Muscle layer of colon (tissue), 2 donors: ENCODE results near the gene OR51I1.

Experiments used
- H3K27ac ChIP-seq: one replicate; pipeline ENCODE4 v1.7.0; 2013; ENCODE audit warnings: low read depth, mild to moderate bottlenecking, low read length, moderate library complexity
- H3K27me3 ChIP-seq, 2 donors: one replicate each; pipeline ENCODE4 v1.7.0; 2013; ENCODE audit warnings: low read length in 2 of 2, mild to moderate bottlenecking in 2 of 2; ENCODE audit not compliant: insufficient read depth in 2 of 2, control insufficient read depth in 1 of 2
- H3K36me3 ChIP-seq: one replicate; pipeline ENCODE4 v1.7.0; 2013; ENCODE audit warnings: mild to moderate bottlenecking, low read length; ENCODE audit not compliant: insufficient read depth
- H3K4me1 ChIP-seq: one replicate; pipeline ENCODE4 v1.7.0; 2013; ENCODE audit warnings: mild to moderate bottlenecking, low read length; ENCODE audit not compliant: insufficient read depth
- H3K4me3 ChIP-seq, 2 donors: one replicate each; pipeline ENCODE4 v1.7.0; 2013; ENCODE audit warnings: low read length in 2 of 2, low read depth in 1 of 2, mild to moderate bottlenecking in 1 of 2, moderate library complexity in 1 of 2
- H3K9ac ChIP-seq: one replicate; pipeline ENCODE4 v1.7.0; 2013; ENCODE audit warnings: low read length
- H3K9me3 ChIP-seq: one replicate; pipeline ENCODE4 v1.7.0; 2013; ENCODE audit warnings: mild to moderate bottlenecking, low read length
- donor health status: abdominal sarcoma.
- donor health status: Adenocarcinoma of cecum.

OR51I1 gene

DNA sequence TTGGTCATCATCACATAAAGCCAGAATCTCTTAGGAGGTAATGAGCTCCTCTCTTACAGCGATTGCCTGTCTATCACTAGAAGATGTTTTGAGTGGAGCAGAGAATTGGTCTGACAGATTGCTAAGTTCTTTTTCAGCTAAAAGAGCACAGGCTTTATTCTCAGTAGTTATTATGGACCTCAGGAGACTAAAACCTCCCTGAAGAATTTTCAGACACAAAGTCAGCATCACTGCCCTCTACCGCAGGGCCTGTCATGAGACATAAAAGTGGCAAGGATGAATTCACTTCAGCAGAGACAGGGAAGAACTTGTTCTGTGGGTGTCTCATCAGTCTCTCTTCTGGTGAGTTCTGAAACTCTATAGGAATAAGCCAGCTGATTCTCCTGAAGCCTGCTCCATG, 7.7 kb upstream of the OR51I1 start, which contains the start of gene OR51I2:
Gene OR51I2, plus strand, starts transcription at position 301 of the 400 bp plus-strand sequence. CDS start 4,166 bp downstream, outside the sequence.
- Histone ChIP-seq H3K36me3 (no peaks in the 10 kb centered on the region), H3K4me1 (no peaks in the 10 kb centered on the region), H3K4me3 (no peak within 1 kb of the TSS), H3K27ac (no peak within 1 kb of the TSS), H3K9me3 (no peaks in the 10 kb centered on the region), H3K27me3 (no peaks in the 10 kb centered on the region), H3K9ac (no peak within 1 kb of the TSS)

DNA sequence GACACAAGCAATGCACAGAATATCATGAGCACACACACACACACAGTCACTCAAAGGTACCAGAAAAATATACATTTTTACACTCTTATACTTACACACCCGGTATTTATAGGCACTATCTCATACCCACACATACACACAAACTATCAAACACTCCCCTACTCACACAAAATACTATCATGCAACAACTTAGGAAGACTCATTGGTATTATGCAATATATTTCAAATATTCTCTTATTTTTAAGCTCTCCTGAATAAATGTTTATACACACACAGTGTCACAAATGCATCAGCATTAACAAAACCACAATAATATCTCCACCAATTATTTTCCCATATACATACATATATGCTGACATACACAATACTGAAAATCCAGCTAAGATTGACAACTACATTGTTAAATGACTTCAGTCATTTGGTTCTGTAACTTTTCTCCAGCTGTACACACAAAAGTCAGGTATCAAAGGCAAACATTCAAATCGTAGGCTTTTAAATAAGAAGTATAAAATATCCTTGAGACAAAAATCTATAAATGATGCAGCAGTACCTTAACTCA, 2.6 kb upstream of the OR51I1 start:
- Histone ChIP-seq H3K9ac (no peak overlapping the region), H3K4me3 (no peak overlapping the region), H3K4me1 (no peaks in the 10 kb centered on the region), H3K9me3 (no peaks in the 10 kb centered on the region), H3K36me3 (no peaks in the 10 kb centered on the region), H3K27ac (no peak overlapping the region), H3K27me3 (no peaks in the 10 kb centered on the region)

DNA sequence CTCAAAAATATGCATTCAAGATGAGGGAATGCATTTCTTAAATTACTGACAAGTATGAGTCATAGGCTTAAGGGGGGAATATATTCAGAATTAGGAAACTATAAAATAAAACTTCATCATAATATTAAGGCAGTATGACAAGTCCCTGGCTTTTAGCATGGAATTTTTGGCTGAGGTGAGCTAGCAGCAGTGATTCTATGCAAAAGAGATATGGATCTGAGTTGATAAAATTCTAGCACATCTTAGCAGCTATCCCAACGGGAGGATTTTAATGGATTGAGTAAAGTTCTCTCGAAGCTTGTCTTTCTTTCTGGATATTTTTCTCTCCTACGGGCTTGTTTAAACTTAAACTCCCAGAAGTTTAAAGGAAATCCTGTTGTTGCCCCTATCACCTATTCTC, 18.2 kb downstream of the OR51I1 start:
- Histone ChIP-seq H3K27me3 (no peaks in the 10 kb centered on the region), H3K9ac (no peak overlapping the region), H3K36me3 (no peaks in the 10 kb centered on the region), H3K9me3 (no peaks in the 10 kb centered on the region), H3K4me1 (no peaks in the 10 kb centered on the region), H3K27ac (no peak overlapping the region), H3K4me3 (no peak overlapping the region)

DNA sequence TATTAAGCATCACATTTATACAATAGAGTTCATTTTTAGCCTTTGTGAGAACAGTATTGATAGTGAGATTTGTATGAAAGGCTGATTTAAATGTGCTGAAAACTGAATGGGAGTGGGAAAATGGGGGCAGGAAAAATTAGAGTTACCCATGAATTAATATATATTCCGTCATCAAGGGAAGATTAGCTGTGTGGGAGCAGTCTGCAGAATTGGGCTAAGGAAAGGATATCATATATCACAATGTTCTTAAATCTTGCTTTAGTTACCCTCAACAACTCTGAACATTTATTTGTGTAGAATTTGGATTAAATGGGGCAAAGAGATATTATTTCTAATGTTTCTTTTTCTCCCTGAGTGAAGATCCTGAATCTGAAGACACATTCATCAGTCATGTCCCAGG, 19.5 kb downstream of the OR51I1 start, which contains the start of gene OR51Q1:
Gene OR51Q1, plus strand, starts transcription at position 301 of the 400 bp plus-strand sequence. Its CDS starts 90 bp downstream, at position 391.
- no peak within 1 kb of the TSS for H3K27ac ChIP-seq
- no peaks in the 10 kb centered on the region for H3K36me3 ChIP-seq
- H3K27me3 ChIP-seq = no peaks in the 10 kb centered on the region

DNA sequence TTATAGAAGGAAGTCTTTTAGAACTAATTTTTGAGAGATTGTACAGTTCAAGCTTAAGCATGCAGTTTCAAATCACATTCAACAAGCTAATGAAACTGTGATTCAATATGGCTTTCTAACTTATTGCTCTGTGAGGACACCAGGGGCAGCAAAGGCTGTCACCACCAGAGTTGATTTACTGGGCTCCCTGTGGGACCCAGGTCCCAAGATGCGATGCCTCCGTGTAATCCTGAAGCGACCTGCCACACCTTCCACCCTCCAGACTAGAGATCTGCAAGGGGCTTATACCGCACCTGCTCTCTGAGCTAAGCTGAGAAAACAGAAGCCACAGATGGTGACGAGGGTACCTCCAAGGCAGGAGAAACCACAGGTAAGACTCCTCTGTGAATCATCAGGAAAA, 20.3 kb downstream of the OR51I1 start:
- Histone ChIP-seq H3K9me3 (no peaks in the 10 kb centered on the region), H3K9ac (no peak overlapping the region), H3K27ac (no peak overlapping the region), H3K27me3 (no peaks in the 10 kb centered on the region), H3K4me1 (no peaks in the 10 kb centered on the region), H3K4me3 (no peak overlapping the region), H3K36me3 (no peaks in the 10 kb centered on the region)

More for the DNA sequence above, 19.5 kb downstream of the OR51I1 start, which contains the start of gene OR51Q1:
- H3K9me3 ChIP-seq = no peaks in the 10 kb centered on the region
- no peak within 1 kb of the TSS for H3K4me3 ChIP-seq
- no peak within 1 kb of the TSS for H3K9ac ChIP-seq
- no peaks in the 10 kb centered on the region for H3K4me1 ChIP-seq

DNA sequence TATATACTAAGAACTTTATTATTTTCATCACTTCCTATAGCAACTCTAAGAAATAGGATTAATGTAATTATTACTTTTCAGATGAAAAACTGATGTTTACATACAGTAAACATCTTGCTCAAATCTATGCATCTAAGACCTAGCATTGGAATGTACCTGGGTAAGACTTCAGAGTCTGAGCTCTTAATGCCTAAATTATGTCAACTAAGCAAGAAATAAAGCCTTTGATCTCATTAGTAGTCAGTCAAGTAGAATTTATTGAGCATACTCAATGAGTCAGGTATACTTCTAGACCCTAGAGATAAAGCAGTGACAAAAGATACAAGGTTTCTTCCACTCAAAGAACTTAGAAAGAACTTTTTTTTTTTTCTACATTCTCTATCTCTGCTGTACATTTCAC, 36.1 kb downstream of the OR51I1 start:
- H3K4me3 ChIP-seq = no peak overlapping the region
- no peaks in the 10 kb centered on the region for H3K4me1 ChIP-seq
- no peak overlapping the region for H3K9ac ChIP-seq
- no peaks in the 10 kb centered on the region for H3K9me3 ChIP-seq
- no peak overlapping the region for H3K27ac ChIP-seq
- no peaks in the 10 kb centered on the region for H3K27me3 ChIP-seq
- H3K36me3 ChIP-seq = no peaks in the 10 kb centered on the region

DNA sequence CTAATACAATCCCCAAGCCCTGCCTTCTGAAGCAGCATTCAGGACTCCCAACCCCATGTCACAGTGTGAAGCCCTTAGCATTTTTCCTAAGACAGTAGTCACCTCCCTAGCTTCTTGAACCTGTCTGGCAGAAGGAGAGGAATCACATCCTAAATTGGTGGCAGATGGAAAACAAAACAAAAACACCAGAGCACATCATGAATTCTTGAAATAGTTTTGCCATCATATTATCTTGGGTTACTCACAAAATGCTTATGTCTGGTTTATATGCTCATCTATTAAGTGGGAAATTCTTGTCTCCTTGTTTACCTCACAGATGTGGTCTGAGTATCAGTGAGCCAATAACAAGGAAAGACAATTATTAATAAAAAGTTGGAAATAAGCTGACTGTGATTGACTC, 42.4 kb downstream of the OR51I1 start:
- no peak overlapping the region for H3K27ac ChIP-seq
- no peaks in the 10 kb centered on the region for H3K27me3 ChIP-seq
- H3K9ac ChIP-seq = no peak overlapping the region
- H3K4me1 ChIP-seq = no peaks in the 10 kb centered on the region
- H3K9me3 ChIP-seq = no peaks in the 10 kb centered on the region
- no peaks in the 10 kb centered on the region for H3K36me3 ChIP-seq
- no peak overlapping the region for H3K4me3 ChIP-seq

DNA sequence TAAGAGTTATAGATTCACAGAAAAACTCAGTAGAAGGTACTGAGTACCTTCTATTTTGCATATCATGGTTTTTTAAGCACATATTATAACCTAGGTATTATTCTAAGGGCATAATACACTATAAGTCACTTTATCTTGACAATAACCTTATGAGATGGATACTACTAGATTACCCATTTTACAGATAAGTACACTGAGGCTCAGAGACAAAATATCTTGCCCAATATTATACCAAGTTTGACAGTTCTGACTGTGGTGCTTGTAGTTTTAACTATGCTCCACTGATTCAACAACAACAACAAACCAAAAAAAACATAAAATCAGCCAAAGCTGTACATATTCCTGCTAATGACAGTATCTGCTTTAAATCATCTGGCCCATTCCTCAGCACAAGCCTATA, 47.2 kb downstream of the OR51I1 start:
- Histone ChIP-seq H3K4me1 (no peaks in the 10 kb centered on the region), H3K27ac (no peak overlapping the region), H3K9ac (no peak overlapping the region), H3K27me3 (no peaks in the 10 kb centered on the region), H3K4me3 (no peak overlapping the region), H3K9me3 (no peaks in the 10 kb centered on the region), H3K36me3 (no peaks in the 10 kb centered on the region)
